BJ (cell line): ENCODE measurements around the gene KLHL1. TPM values are rescaled to one million over a fixed set of nuclear protein-coding genes. Genes with fewer than 3 reads are reported as not detected.

ENCODE experiments used
- CTCF ChIA-PET: fragments of 350-600 bp; formaldehyde crosslinking; extraction: SDS; loops from one replicate; lab custom pipeline; 2021; ENCODE audit warnings: antibody characterized with exemption, inconsistent platforms; lab: Yijun Ruan, JAX
- POLR2A ChIA-PET: fragments of 300-600 bp; sonication (Branson Sonifier 250); formaldehyde crosslinking; extraction: SDS; loops from one replicate; lab custom pipeline; 2021; ENCODE audit warnings: antibody characterized with exemption; lab: Charles Lee
- DNase-seq: peaks from one replicate; pipeline ENCODE4 v3.0.0-alpha.2; 2011; ENCODE audit warnings: low read depth
- H3K27me3 ChIP-seq: 2 replicates; pipeline ENCODE4 v1.6.0; 2011; ENCODE audit warnings: low read length; ENCODE audit not compliant: control insufficient read depth, insufficient read depth
- H3K36me3 ChIP-seq: 2 replicates; pipeline ENCODE4 v1.5.1; 2011; ENCODE audit warnings: low read length; ENCODE audit not compliant: control insufficient read depth, insufficient read depth
- H3K4me3 ChIP-seq: 2 replicates; pipeline ENCODE4 v1.5.1; 2011; ENCODE audit warnings: low read depth, mild to moderate bottlenecking, control low read depth, low read length
- CTCF ChIP-seq: IDR thresholded peaks from 2 replicates; pipeline ENCODE4 v1.5.1; 2011; ENCODE audit warnings: low read depth, mild to moderate bottlenecking, control low read depth, inconsistent platforms, low read length, moderate library complexity; ENCODE audit not compliant: insufficient read depth
- polyA plus RNA-seq: library from polyadenylated mRNA; depleted of rRNA; stranded (reverse); fragments of >200 nt; gene quantifications from 2 replicates; pipeline ENCODE4 v1.2.3, GENCODE V29; 2011

The KLHL1 gene
- polyA plus RNA-seq, 1 experiment = not detected

GRCh38 chr13:69947582-69947981, 160.7 kb downstream of the KLHL1 start:
- Histone ChIP-seq H3K36me3 (no peaks in the 10 kb centered on the region), H3K4me3 (no peak overlapping the region), H3K27me3 (no peaks in the 10 kb centered on the region)
- no peak for TF ChIP-seq CTCF
- CTCF ChIA-PET = no interaction called here
- POLR2A ChIA-PET = no interaction called here
- DNase-seq = no peak

GRCh38 chr13:69946511-69946910, 161.7 kb downstream of the KLHL1 start:
- no peak for TF ChIP-seq CTCF
- CTCF ChIA-PET = no interaction called here

GRCh38 chr13:69935043-69935442, 173.2 kb downstream of the KLHL1 start:
- H3K4me3 ChIP-seq = no peak overlapping the region
- CTCF ChIA-PET = no interaction called here
- no peaks in the 10 kb centered on the region for H3K27me3 ChIP-seq
- no peaks in the 10 kb centered on the region for H3K36me3 ChIP-seq
- no peak for DNase-seq
- POLR2A ChIA-PET = no interaction called here
- TF ChIP-seq CTCF = no peak

More at GRCh38 chr13:69946511-69946910, 161.7 kb downstream of the KLHL1 start:
- no peak for DNase-seq
- Histone ChIP-seq H3K27me3 (no peaks in the 10 kb centered on the region), H3K4me3 (no peak overlapping the region), H3K36me3 (no peaks in the 10 kb centered on the region)
- POLR2A ChIA-PET = no interaction called here

GRCh38 chr13:69928262-69928661, 180.0 kb downstream of the KLHL1 start:
- H3K27me3 ChIP-seq = no peaks in the 10 kb centered on the region
- no peaks in the 10 kb centered on the region for H3K36me3 ChIP-seq
- ChIA-PET POLR2A (no interaction called here), CTCF (no interaction called here)
- no peak for TF ChIP-seq CTCF
- DNase-seq = no peak
- H3K4me3 ChIP-seq = no peak overlapping the region

GRCh38 chr13:69921156-69921555, 187.1 kb downstream of the KLHL1 start:
- H3K27me3 ChIP-seq = no peaks in the 10 kb centered on the region
- no peak for TF ChIP-seq CTCF
- no peaks in the 10 kb centered on the region for H3K36me3 ChIP-seq
- ChIA-PET POLR2A (no interaction called here), CTCF (no interaction called here)
- no peak overlapping the region for H3K4me3 ChIP-seq
- DNase-seq = no peak
